Sigmoid colon (tissue), 7 donors: ENCODE results near the gene STOML1. TPM values are rescaled to one million over a fixed set of nuclear protein-coding genes. Genes with fewer than 3 reads are reported as not detected.
"Not testable (repeated sequence)": the region's sequence is repeated elsewhere in the genome, so short reads cannot be mapped to it uniquely, and the experiment has no call there.

Source experiments
- DNase-seq: peaks from one replicate; pipeline ENCODE4 v3.0.0-alpha.2; 2019
- H3K27ac ChIP-seq, 4 donors: fragments of 200-600 bp; sonication (generic); one replicate each; pipeline ENCODE4 v1.5.1; 2016 to 2019; ENCODE audit warnings: mild to moderate bottlenecking in 1 of 4
- H3K27me3 ChIP-seq, 3 donors: fragments of 200-600 bp; sonication (generic); one replicate each; pipeline ENCODE4 v1.5.1; 2019; ENCODE audit warnings: mild to moderate bottlenecking in 1 of 3
- H3K36me3 ChIP-seq, 4 donors: fragments of 200-600 bp; sonication (generic); one replicate each; pipeline ENCODE4 v1.5.1; 2016 to 2019
- H3K4me1 ChIP-seq, 4 donors: fragments of 200-600 bp; sonication (generic); one replicate each; pipeline ENCODE4 v1.5.1; 2017 to 2019
- H3K4me3 ChIP-seq, 4 donors: fragments of 200-600 bp; sonication (generic); one replicate each; pipeline ENCODE4 v1.5.1; 2017 to 2019; ENCODE audit warnings: mild to moderate bottlenecking in 2 of 4, moderate library complexity in 1 of 4
- H3K9me3 ChIP-seq, 4 donors: fragments of 200-600 bp in 3 of 4; sonication (generic) in 3 of 4; one replicate each; pipeline versions ENCODE4 v1.5.1 to v1.6.1; 2013 to 2019
- EP300 ChIP-seq, 4 donors: sonication (generic); formaldehyde crosslinking; IDR thresholded peaks; one replicate each; pipeline ENCODE4 v1.6.1; 2017; ENCODE audit warnings: antibody characterized with exemption in 4 of 4
- POLR2A ChIP-seq, 2 donors: fragments of 450-650 bp; IDR thresholded peaks; one replicate each; pipeline ENCODE4 v1.6.1; 2016; ENCODE audit warnings: antibody characterized with exemption in 2 of 2, mild to moderate bottlenecking in 2 of 2, moderate library complexity in 2 of 2
- POLR2AphosphoS5 ChIP-seq, 4 donors: sonication (generic); formaldehyde crosslinking; IDR thresholded peaks; one replicate each; pipeline ENCODE4 v1.6.1; 2017; ENCODE audit warnings: antibody characterized with exemption in 4 of 4
- WGBS, 2 donors: extraction: QIAGEN DNeasy Blood & Tissue Kit; methylation state at CpG; one replicate each; pipeline ENCODE4 v1.1.7; 2013; 5-methylcytosine and 5-hydroxymethylcytosine counted together
- intact Hi-C: fragments of 100-400 bp; cut with DNase I; formaldehyde crosslinking; loops from one replicate; pipeline ENCODE4 v1.15.1; 2023
- polyA plus RNA-seq, 3 donors: library from polyadenylated mRNA; stranded (reverse); fragments of 200-250 nt; gene quantifications; one replicate each; pipeline ENCODE4 v1.2.3, GENCODE V29; 2013
- total RNA-seq, 4 donors: library from RNA; depleted of rRNA; stranded (reverse); fragments of >200 nt; gene quantifications; one replicate each; pipeline ENCODE4 v1.1.0, GENCODE V29; 2016
- TF ChIP-seq, protein P1 (sequence below), 4 experiments: fragments of 450-650 bp in 3 of 4; fragments of 200-600 bp in 1 of 4; IDR thresholded peaks; one replicate each; pipeline ENCODE4 v1.5.1; 2016 to 2019; ENCODE audit warnings: antibody characterized with exemption in 4 of 4, mild to moderate bottlenecking in 3 of 4, moderate library complexity in 2 of 4
- donor health status: healthy with polysubstance abuse.
- donor health status: Bipolar disorder and iron deficiency.
- donor health status: healthy.

STOML1 gene
- total and polyA plus RNA-seq, 7 donors, result 3.5 to 18.5 (median 13.2) TPM

DNA sequence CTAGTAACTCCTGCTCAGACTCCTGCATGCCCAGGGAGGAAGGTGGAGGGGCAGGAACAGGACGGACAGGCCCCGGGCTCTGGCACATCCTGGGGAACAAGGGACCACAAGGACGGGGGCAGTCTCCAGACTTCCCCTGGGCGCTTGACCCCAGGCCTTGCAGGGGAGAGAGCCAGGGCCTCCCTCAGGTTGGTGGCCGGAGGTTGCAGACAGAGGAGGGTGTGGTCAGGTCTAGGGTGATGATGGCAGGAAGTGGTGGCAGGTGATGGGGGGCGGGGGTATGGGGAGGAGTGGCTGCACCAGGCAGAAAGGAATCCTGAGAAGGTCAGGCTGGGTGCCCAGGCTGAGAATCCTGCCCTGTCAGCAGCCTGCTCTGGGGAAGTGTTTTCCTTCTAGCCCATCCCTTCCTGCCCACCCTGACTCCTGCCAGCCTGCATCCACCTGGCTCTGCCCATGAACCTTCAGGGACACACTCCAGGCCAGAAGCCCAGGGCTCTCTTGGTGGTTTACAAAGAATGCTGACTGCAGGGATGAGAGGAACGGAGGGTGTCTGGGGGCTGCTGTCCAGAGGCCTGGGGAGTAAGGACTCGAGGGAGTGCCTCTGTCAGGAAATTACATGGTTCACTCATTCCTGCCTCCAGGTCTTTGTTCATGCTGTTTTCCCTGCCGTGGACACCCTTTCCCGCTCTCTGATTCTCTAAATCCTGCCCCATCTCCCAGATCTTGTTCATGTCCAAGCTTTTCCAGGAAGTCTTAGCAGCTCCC, 50.0 kb downstream of the STOML1 start:
- peak; percentile 61 for DNase-seq
- H3K4me3 ChIP-seq, result no peak overlapping the region
- no peaks in the 10 kb centered on the region for H3K9me3 ChIP-seq
- WGBS, 2 donors, result 75 to 77% methylated on average over 10 of the region's 10 CpGs
- intact Hi-C loops, result no loop called here
- H3K4me1 ChIP-seq, result peaks cover 0 to 23% (median 9%) of the 10 kb centered on the region in 4 donors
- no peaks in the 10 kb centered on the region for H3K27me3 ChIP-seq
- no peak overlapping the region for H3K27ac ChIP-seq
- no peaks in the 10 kb centered on the region for H3K36me3 ChIP-seq
- TF ChIP-seq POLR2A (IDR thresholded peaks at IDR 0.05), result no peak
- no peak for TF ChIP-seq POLR2AphosphoS5 (IDR thresholded peaks at IDR 0.05)
- TF ChIP-seq, protein P1, sequence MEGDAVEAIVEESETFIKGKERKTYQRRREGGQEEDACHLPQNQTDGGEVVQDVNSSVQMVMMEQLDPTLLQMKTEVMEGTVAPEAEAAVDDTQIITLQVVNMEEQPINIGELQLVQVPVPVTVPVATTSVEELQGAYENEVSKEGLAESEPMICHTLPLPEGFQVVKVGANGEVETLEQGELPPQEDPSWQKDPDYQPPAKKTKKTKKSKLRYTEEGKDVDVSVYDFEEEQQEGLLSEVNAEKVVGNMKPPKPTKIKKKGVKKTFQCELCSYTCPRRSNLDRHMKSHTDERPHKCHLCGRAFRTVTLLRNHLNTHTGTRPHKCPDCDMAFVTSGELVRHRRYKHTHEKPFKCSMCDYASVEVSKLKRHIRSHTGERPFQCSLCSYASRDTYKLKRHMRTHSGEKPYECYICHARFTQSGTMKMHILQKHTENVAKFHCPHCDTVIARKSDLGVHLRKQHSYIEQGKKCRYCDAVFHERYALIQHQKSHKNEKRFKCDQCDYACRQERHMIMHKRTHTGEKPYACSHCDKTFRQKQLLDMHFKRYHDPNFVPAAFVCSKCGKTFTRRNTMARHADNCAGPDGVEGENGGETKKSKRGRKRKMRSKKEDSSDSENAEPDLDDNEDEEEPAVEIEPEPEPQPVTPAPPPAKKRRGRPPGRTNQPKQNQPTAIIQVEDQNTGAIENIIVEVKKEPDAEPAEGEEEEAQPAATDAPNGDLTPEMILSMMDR (IDR thresholded peaks at IDR 0.05), result no peak
- TF ChIP-seq EP300 (IDR thresholded peaks at IDR 0.05), result no peak

DNA sequence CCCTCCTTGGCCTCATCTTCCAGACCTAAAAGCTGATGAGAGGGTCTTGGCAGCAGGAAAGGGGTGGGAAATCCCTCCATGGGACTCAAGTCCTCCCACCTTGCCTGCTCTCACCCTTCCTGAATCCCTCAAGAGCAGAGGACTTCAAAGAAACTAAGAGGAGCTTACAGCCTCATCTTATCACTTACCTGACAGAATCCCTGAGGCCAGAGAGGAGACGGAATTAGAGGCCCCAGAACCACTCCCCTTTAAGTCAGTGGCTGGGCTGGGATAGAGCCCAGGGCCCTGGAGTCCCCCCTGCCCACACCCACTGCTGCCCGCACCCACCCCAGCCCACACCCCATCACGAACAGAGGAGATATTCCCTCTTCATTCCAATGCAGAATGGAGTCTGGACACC, 50.6 kb downstream of the STOML1 start:
- DNase-seq, result no peak
- Histone ChIP-seq H3K4me1 (peaks cover 0 to 26% (median 12%) of the 10 kb centered on the region in 4 donors), H3K36me3 (no peaks in the 10 kb centered on the region), H3K4me3 (no peak overlapping the region), H3K27me3 (no peaks in the 10 kb centered on the region), H3K27ac (peak overlapping the region in 2 of 4 donors; percentile 15 to 27), H3K9me3 (no peaks in the 10 kb centered on the region)
- 73 to 92% methylated on average over 3 of the region's 3 CpGs for WGBS, 2 donors
- intact Hi-C loops, result no loop called here
- TF ChIP-seq POLR2AphosphoS5 (IDR thresholded peaks at IDR 0.05) (no peak), POLR2A (IDR thresholded peaks at IDR 0.05) (no peak), EP300 (IDR thresholded peaks at IDR 0.05) (no peak)
- TF ChIP-seq, protein P1 (IDR thresholded peaks at IDR 0.05), result no peak

DNA sequence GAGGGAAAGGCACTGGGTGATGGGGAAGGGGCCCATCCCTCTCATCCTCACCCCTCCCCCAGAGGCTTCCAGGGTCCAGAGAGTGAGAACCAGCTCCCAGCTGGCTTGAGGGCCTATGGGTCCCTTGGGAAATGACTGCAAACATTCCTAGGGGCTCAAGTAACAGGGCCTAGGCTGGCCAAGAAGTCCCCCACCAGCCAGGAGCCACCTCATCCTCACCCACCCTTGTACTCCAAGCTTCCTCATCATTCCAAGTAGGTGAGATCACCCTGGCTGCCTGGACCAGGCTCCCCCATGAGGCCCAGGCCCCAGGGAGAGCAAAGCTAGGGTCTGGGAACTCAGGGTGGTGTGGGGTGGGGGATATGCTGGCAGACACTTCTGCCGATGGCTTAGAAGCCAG, 51.1 kb downstream of the STOML1 start:
- H3K27me3 ChIP-seq, result no peaks in the 10 kb centered on the region
- no peaks in the 10 kb centered on the region for H3K9me3 ChIP-seq
- no peaks in the 10 kb centered on the region for H3K36me3 ChIP-seq
- no peak for TF ChIP-seq POLR2AphosphoS5 (IDR thresholded peaks at IDR 0.05)
- no peak for TF ChIP-seq POLR2A (IDR thresholded peaks at IDR 0.05)
- peaks cover 0 to 30% (median 14%) of the 10 kb centered on the region in 4 donors for H3K4me1 ChIP-seq
- peak overlapping the region in 2 of 4 donors; percentile 15 to 27 for H3K27ac ChIP-seq
- WGBS, 2 donors, result 89 to 100% methylated on average over 1 of the region's 1 CpG
- DNase-seq, result no peak
- H3K4me3 ChIP-seq, result no peak overlapping the region
- intact Hi-C loops, result no loop called here

DNA sequence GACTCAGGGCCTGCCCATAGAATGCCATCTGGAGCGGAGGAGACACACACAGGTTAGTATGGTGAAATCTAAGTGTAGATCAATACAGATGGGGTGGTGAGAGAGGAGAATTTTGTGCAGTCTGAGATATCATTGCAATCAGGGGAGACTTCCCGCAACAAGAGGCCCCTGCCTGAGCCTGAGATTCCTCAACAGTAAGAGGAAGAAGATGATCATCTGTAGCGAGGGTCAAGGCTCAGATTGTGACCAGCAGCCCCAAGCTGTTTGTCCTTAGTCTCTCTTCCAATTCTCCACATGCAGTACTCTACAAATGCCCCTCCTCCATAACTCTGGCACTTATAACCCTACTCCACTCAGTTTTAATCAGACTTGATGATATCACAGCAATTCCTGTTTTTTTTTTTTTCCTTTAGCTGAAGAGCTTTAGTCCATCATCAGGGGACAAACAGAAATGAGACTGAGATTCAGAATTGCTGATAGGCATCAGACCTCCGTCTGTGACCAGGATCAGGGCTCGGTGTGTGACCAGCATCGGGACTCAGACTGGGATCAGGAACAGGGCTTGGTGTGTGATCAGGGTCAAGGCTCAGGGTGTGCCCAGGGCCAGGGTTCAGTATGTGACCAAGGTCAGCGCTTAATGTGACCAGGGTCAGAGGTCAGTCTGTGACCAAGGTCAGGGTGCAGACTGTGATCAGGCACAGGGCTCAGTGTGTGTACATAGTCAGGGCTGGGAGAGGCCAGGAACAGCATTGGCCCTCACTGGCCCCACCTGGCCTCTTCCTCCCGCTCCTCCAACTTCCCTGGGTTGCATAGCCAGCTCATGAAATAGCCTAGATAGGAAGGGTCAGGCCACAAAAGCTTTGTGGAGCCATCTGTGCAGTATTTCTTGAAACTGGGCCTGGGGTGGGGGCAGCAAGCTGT, 51.8 kb downstream of the STOML1 start:
- peak; percentile 43 for DNase-seq
- no peaks in the 10 kb centered on the region for H3K9me3 ChIP-seq
- peaks cover 0 to 34% (median 14%) of the 10 kb centered on the region in 4 donors for H3K4me1 ChIP-seq
- H3K4me3 ChIP-seq, result no peak overlapping the region
- WGBS, 2 donors, result 81 to 84% methylated on average over 8 of the region's 8 CpGs
- TF ChIP-seq POLR2AphosphoS5 (IDR thresholded peaks at IDR 0.05) (no peak), POLR2A (IDR thresholded peaks at IDR 0.05) (no peak), EP300 (IDR thresholded peaks at IDR 0.05) (no peak)
- TF ChIP-seq, protein P1 (IDR thresholded peaks at IDR 0.05), result no peak
- H3K27ac ChIP-seq, result peak overlapping the region in 2 of 4 donors; percentile 10 to 27
- no peaks in the 10 kb centered on the region for H3K27me3 ChIP-seq
- no peaks in the 10 kb centered on the region for H3K36me3 ChIP-seq
- intact Hi-C loops, result no loop called here

DNA sequence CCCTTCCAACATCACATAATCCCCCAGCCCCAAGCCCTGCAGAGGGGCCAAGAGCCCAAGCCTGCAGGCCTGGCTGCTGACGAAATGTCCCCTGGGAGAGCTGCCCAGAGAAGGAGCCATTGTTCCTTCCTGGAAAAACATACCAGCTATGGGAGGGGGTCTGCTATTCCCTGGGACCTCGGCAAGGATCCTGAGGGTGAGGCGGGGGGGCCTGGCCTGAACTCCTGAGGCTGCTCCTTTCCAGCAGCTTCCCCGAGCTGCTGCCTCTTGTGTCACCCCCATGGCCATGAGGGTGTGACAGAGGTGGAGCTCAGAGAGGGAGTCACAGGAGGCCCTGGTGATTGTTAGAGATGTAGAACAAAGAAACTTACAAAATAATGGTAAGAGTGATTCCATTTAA, 53.0 kb downstream of the STOML1 start:
- TF ChIP-seq, protein P1 (IDR thresholded peaks at IDR 0.05), result no peak
- no peak for TF ChIP-seq EP300 (IDR thresholded peaks at IDR 0.05)
- TF ChIP-seq POLR2AphosphoS5 (IDR thresholded peaks at IDR 0.05), result no peak
- no peak for TF ChIP-seq POLR2A (IDR thresholded peaks at IDR 0.05)
- DNase-seq, result peak; percentile 53

DNA sequence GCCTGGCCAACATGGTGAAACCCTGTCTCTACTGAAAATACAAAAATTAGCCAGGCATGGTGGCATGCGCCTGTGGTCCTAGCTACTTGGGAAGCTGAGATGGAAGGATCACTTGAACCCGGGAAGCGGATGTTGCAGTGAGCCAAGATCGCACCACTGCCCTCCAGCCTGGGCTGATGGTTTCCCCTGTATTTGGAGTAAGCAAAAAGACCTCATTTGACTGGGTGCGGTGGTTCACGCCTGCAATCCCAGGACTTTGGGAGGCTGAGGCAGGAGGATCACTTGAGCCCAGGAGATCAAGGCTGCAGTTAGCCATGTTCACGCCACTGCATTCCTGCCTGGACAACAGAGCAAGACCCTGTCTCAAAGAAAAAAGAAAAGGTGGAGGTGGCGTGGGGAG, 53.6 kb downstream of the STOML1 start:
- intact Hi-C loops, H3K27me3 ChIP-seq, H3K9me3 ChIP-seq, H3K4me3 ChIP-seq, DNase-seq, H3K36me3 ChIP-seq, H3K27ac ChIP-seq: not testable (repeated sequence)
- WGBS, 2 donors, result 94 to 96% methylated on average over 8 of the region's 8 CpGs
- H3K4me1 ChIP-seq, result peaks cover 0 to 27% (median 14%) of the 10 kb centered on the region in 4 donors

More for the DNA sequence above, 53.0 kb downstream of the STOML1 start:
- WGBS, 2 donors, result 71 to 86% methylated on average over 4 of the region's 4 CpGs
- Histone ChIP-seq H3K9me3 (no peaks in the 10 kb centered on the region), H3K4me3 (no peak overlapping the region), H3K27me3 (no peaks in the 10 kb centered on the region), H3K27ac (peak overlapping the region in 1 of 4 donors; percentile 5), H3K36me3 (no peaks in the 10 kb centered on the region), H3K4me1 (peaks cover 0 to 27% (median 14%) of the 10 kb centered on the region in 4 donors)
- intact Hi-C loops, result no loop called here
